A549 (cell line): Measurements from ENCODE around the gene PDGFC. TPM values are rescaled to one million over a fixed set of nuclear protein-coding genes. Genes with fewer than 3 reads are reported as not detected.

Experiments
- ATAC-seq, 2 experiments: fragments of 200-7000 bp in 1 of 2; fragments of >200 bp in 1 of 2; cut with Nextera tagmentation in 1 of 2; cut with Tn5 transposase in 1 of 2; 3 replicates each; pipeline versions ENCODE4 v1.8.0 to v1.9.1; 2018 to 2020; ENCODE audit warnings: mild to moderate bottlenecking in 1 of 2, moderate library complexity in 1 of 2
- CTCF ChIA-PET: fragments of 300-600 bp; sonication (Branson Sonifier 250); formaldehyde crosslinking; extraction: SDS; loops from one replicate; lab custom pipeline; 2021; ENCODE audit warnings: antibody characterized with exemption, inconsistent platforms; lab: Yijun Ruan, JAX
- POLR2A ChIA-PET: fragments of 350-600 bp; formaldehyde crosslinking; extraction: SDS; loops from one replicate; lab custom pipeline; 2021; ENCODE audit warnings: antibody characterized with exemption, inconsistent platforms; lab: Yijun Ruan, JAX
- DNase-seq, 2 experiments: peaks; one replicate each; pipeline versions ENCODE4 v3.0.0 to v3.0.0-alpha.2; 2011 to 2016; ENCODE audit warnings: low read depth in 1 of 2, low spot score in 1 of 2
- FAIRE-seq: peaks from 2 replicates; lab custom pipeline; 2011; peaks lifted over from hg19 to GRCh38; lab: Jason Lieb, UNC
- H3K27ac ChIP-seq, 2 experiments: fragments of >200 bp; sonication (Bioruptor Twin); formaldehyde crosslinking; 3 replicates each; pipeline ENCODE4 v1.5.1; 2016 to 2017
- H3K4me1 ChIP-seq: fragments of >200 bp; sonication (Bioruptor Twin); formaldehyde crosslinking; 3 replicates; pipeline ENCODE4 v1.6.1; 2016
- H3K4me2 ChIP-seq: fragments of >200 bp; sonication (Bioruptor Twin); formaldehyde crosslinking; 3 replicates; pipeline ENCODE4 v1.6.1; 2016
- H3K4me3 ChIP-seq: fragments of >200 bp; sonication (Bioruptor Twin); formaldehyde crosslinking; 3 replicates; pipeline ENCODE4 v1.5.1; 2016
- H3K9me3 ChIP-seq: fragments of >200 bp; sonication (Bioruptor Twin); formaldehyde crosslinking; 3 replicates; pipeline ENCODE4 v1.6.1; 2016
- CBX2 ChIP-seq: fragments of 200-600 bp; sonication (generic); IDR thresholded peaks from 2 replicates; pipeline ENCODE4 v1.6.1; 2016; ENCODE audit warnings: low read depth, mild to moderate bottlenecking, borderline replicate concordance
- CEBPB ChIP-seq, 2 experiments: fragments of >200 bp in 1 of 2; sonication (Bioruptor Twin) in 1 of 2; formaldehyde crosslinking in 1 of 2; IDR thresholded peaks; 2 replicates each; pipeline ENCODE4 v1.6.1; 2012 to 2016
- ESRRA ChIP-seq: fragments of 150-350 bp; IDR thresholded peaks from 2 replicates; pipeline ENCODE4 v1.6.1; 2014; ENCODE audit warnings: mild to moderate bottlenecking, low read length, borderline replicate concordance
- GATA3 ChIP-seq: IDR thresholded peaks from 2 replicates; pipeline ENCODE4 v1.6.1; 2012; ENCODE audit warnings: borderline replicate concordance
- HDAC2 ChIP-seq: fragments of 200-600 bp; sonication (generic); IDR thresholded peaks from 2 replicates; pipeline ENCODE4 v1.6.1; 2016
- HOXA7 ChIP-seq: fragments of 250-450 bp; sonication (Bioruptor Pico); IDR thresholded peaks from 2 replicates; pipeline ENCODE4 v1.5.0; 2020; ENCODE audit warnings: mild to moderate bottlenecking, moderate library complexity
- JUN ChIP-seq, 2 experiments: fragments of >200 bp; sonication (Bioruptor Twin); formaldehyde crosslinking; IDR thresholded peaks; 2 replicates in 1 of 2; 3 replicates in 1 of 2; pipeline ENCODE4 v1.6.1; 2016 to 2017
- JUNB ChIP-seq: fragments of >200 bp; sonication (Bioruptor Twin); formaldehyde crosslinking; IDR thresholded peaks from 2 replicates; pipeline ENCODE4 v1.6.1; 2016
- KDM1A ChIP-seq: fragments of 200-600 bp; sonication (generic); IDR thresholded peaks from 2 replicates; pipeline ENCODE4 v1.6.1; 2016; ENCODE audit warnings: low read depth, mild to moderate bottlenecking
- RCOR1 ChIP-seq: fragments of 150-350 bp; IDR thresholded peaks from 2 replicates; pipeline ENCODE4 v1.6.1; 2014; ENCODE audit warnings: antibody characterized with exemption, low read length, low read depth
- RFX5 ChIP-seq: fragments of 450-650 bp; IDR thresholded peaks from 2 replicates; pipeline ENCODE4 v1.7.1; 2014; ENCODE audit warnings: antibody characterized with exemption, mild to moderate bottlenecking, moderate library complexity
- ZFP36 ChIP-seq: fragments of 450-650 bp; IDR thresholded peaks from 2 replicates; pipeline ENCODE4 v1.6.1; 2014; ENCODE audit warnings: borderline replicate concordance; ENCODE audit not compliant: partially characterized antibody
- WGBS: methylation state at CpG from one replicate; pipeline ENCODE4 v1.1.6; 2017; ENCODE audit errors: missing lambda C conversion rate; 5-methylcytosine and 5-hydroxymethylcytosine counted together
- polyA plus RNA-seq, 4 experiments: library from polyadenylated mRNA; depleted of rRNA in 3 of 4; stranded (reverse); fragments of >200 nt; fragmentation: RNase III in 1 of 4; extraction: RNeasy Plus Mini Kit Qiagen cat#74134 plus additional on column Dnase treatment in 1 of 4; gene quantifications; 2 replicates in 3 of 4; 3 replicates in 1 of 4; pipeline ENCODE4 v1.2.3, GENCODE V29; 2011 to 2017
- TF ChIP-seq, protein P1 (sequence below): fragments of 250-450 bp; sonication (Bioruptor Pico); IDR thresholded peaks from 2 replicates; pipeline ENCODE4 v1.5.0; 2021; ENCODE audit warnings: mild to moderate bottlenecking, moderate library complexity, borderline replicate concordance
- TF ChIP-seq, protein P2 (sequence below): fragments of >200 bp; sonication (Bioruptor Twin); formaldehyde crosslinking; IDR thresholded peaks from 3 replicates; pipeline ENCODE4 v1.5.1; 2016
- TF ChIP-seq, protein P3 (sequence below): fragments of 150-350 bp; IDR thresholded peaks from 2 replicates; pipeline ENCODE4 v1.6.1; 2014; ENCODE audit warnings: low read depth, mild to moderate bottlenecking, low read length
- TF ChIP-seq, protein P4 (sequence below): IDR thresholded peaks from 2 replicates; pipeline ENCODE4 v1.6.1; 2012

Gene PDGFC
- polyA plus RNA-seq, 2 of the 4 experiments (the other 2 are of a cell fraction), result 3.5 to 4.1 TPM

DNA sequence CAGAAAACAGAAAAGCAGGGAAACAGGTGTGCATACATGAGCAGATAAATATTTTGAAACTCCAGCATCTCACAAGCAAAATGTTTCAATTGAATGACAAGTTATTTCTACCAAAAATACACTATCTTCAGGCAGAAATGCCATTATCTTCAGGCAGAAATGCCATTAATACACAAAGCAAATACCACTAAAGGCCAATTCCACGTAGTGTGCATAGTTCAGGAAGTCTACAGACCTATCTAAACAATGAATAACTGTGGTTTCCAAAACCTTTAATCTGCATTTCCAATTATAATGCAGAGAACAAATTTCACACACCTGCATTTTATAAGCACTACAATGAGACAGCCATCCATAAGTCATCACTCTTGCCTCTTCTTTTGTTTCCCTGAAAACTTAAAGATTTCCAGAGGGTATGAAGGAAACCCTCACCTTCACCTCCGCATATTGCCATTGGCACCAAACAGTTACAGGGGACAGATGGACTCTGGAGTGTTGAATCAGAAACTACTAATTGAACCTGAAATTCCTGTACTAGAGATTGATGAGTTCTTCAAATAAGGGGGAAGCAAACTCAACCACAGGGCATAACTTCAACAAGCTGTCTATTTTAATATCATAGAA, 179.0 kb downstream of the PDGFC start:
- FAIRE-seq (no peak), ATAC-seq (no peak), DNase-seq (no peak)
- ChIA-PET CTCF (no interaction called here), POLR2A (no interaction called here)
- WGBS, result 35% methylated on average over 2 of the region's 2 CpGs
- H3K4me2 ChIP-seq, result no peak overlapping the region
- H3K27ac ChIP-seq, result no peak overlapping the region
- no peak overlapping the region for H3K4me3 ChIP-seq
- H3K4me1 ChIP-seq, result no peaks in the 10 kb centered on the region; the same call in 2 of the 3 replicates
- no peak for TF ChIP-seq CBX2
- no peak for TF ChIP-seq JUN (IDR thresholded peaks at IDR 0.05)
- TF ChIP-seq RFX5, result no peak
- no peak for TF ChIP-seq JUNB
- TF ChIP-seq, protein P1, sequence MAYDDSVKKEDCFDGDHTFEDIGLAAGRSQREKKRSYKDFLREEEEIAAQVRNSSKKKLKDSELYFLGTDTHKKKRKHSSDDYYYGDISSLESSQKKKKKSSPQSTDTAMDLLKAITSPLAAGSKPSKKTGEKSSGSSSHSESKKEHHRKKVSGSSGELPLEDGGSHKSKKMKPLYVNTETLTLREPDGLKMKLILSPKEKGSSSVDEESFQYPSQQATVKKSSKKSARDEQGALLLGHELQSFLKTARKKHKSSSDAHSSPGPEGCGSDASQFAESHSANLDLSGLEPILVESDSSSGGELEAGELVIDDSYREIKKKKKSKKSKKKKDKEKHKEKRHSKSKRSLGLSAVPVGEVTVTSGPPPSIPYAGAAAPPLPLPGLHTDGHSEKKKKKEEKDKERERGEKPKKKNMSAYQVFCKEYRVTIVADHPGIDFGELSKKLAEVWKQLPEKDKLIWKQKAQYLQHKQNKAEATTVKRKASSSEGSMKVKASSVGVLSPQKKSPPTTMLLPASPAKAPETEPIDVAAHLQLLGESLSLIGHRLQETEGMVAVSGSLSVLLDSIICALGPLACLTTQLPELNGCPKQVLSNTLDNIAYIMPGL, result no peak
- no peak for TF ChIP-seq RCOR1
- no peak for TF ChIP-seq KDM1A
- no peak for TF ChIP-seq ESRRA
- TF ChIP-seq HOXA7 (CRISPR knock-in tag), result no peak
- no peak for TF ChIP-seq ZFP36
- TF ChIP-seq, protein P2, sequence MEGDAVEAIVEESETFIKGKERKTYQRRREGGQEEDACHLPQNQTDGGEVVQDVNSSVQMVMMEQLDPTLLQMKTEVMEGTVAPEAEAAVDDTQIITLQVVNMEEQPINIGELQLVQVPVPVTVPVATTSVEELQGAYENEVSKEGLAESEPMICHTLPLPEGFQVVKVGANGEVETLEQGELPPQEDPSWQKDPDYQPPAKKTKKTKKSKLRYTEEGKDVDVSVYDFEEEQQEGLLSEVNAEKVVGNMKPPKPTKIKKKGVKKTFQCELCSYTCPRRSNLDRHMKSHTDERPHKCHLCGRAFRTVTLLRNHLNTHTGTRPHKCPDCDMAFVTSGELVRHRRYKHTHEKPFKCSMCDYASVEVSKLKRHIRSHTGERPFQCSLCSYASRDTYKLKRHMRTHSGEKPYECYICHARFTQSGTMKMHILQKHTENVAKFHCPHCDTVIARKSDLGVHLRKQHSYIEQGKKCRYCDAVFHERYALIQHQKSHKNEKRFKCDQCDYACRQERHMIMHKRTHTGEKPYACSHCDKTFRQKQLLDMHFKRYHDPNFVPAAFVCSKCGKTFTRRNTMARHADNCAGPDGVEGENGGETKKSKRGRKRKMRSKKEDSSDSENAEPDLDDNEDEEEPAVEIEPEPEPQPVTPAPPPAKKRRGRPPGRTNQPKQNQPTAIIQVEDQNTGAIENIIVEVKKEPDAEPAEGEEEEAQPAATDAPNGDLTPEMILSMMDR, result no peak
- no peaks in the 10 kb centered on the region for H3K9me3 ChIP-seq

DNA sequence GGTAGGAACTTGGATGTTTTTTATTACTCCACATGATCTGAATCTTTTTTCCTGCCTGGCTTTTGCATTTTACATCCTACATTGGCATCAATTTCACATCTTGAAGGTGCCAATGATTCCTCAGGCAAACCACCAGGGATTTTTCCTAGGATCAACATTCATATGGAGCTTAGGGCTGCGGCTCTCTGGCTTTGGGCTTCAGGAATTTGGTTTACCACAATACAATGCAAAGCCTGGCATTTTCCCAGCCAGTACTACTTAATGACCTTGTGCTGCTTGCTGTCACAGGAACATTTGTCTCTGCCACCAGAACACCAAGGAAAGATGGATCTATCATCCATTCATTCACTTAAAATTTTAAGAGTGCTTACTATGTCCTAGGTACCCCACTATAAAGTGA, 180.7 kb downstream of the PDGFC start:
- ATAC-seq (no peak), FAIRE-seq (no peak), DNase-seq (no peak)
- H3K4me3 ChIP-seq, result no peak overlapping the region
- 82% methylated on average over 1 of the region's 1 CpG for WGBS
- H3K4me2 ChIP-seq, result no peak overlapping the region
- ChIA-PET CTCF (interaction anchor here (1.3 kb wide), 2 partner anchors 10 to 178 kb away, joined by 3 read pairs; no protein-coding TSS in a partner anchor), POLR2A (no interaction called here)
- TF ChIP-seq, protein P3, sequence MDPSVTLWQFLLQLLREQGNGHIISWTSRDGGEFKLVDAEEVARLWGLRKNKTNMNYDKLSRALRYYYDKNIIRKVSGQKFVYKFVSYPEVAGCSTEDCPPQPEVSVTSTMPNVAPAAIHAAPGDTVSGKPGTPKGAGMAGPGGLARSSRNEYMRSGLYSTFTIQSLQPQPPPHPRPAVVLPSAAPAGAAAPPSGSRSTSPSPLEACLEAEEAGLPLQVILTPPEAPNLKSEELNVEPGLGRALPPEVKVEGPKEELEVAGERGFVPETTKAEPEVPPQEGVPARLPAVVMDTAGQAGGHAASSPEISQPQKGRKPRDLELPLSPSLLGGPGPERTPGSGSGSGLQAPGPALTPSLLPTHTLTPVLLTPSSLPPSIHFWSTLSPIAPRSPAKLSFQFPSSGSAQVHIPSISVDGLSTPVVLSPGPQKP, result no peak
- TF ChIP-seq, protein P4, sequence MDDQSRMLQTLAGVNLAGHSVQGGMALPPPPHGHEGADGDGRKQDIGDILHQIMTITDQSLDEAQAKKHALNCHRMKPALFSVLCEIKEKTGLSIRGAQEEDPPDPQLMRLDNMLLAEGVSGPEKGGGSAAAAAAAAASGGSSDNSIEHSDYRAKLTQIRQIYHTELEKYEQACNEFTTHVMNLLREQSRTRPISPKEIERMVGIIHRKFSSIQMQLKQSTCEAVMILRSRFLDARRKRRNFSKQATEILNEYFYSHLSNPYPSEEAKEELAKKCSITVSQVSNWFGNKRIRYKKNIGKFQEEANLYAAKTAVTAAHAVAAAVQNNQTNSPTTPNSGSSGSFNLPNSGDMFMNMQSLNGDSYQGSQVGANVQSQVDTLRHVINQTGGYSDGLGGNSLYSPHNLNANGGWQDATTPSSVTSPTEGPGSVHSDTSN, result no peak
- TF ChIP-seq, protein P2, result no peak
- TF ChIP-seq, protein P1, result no peak
- no peak for TF ChIP-seq GATA3
- TF ChIP-seq CBX2, result no peak
- TF ChIP-seq RCOR1, result no peak
- TF ChIP-seq HDAC2, result no peak
- no peak for TF ChIP-seq CEBPB (IDR thresholded peaks at IDR 0.05)
- no peaks in the 10 kb centered on the region; the same call in 2 of the 3 replicates for H3K4me1 ChIP-seq
- H3K27ac ChIP-seq, result no peak overlapping the region
- H3K9me3 ChIP-seq, result no peaks in the 10 kb centered on the region
